HepG2 (cell line): ENCODE results near the gene AGPAT2. TPM values are rescaled to one million over a fixed set of nuclear protein-coding genes. Genes with fewer than 3 reads are reported as not detected.

ENCODE experiments used
- ARID4A ChIP-seq: sonication (generic); formaldehyde crosslinking; IDR thresholded peaks from 2 replicates; pipeline ENCODE4 v1.5.0; 2020; ENCODE audit warnings: mild to moderate bottlenecking, missing genetic modification reagents, borderline replicate concordance
- FUBP1 ChIP-seq: sonication (generic); formaldehyde crosslinking; IDR thresholded peaks from 2 replicates; pipeline ENCODE4 v1.5.1; 2020; ENCODE audit warnings: missing genetic modification reagents, mild to moderate bottlenecking, borderline replicate concordance
- HHEX ChIP-seq: IDR thresholded peaks from 2 replicates; pipeline ENCODE4 v1.6.1; 2016; ENCODE audit warnings: control low read depth
- SATB2 ChIP-seq: sonication (generic); formaldehyde crosslinking; IDR thresholded peaks from 2 replicates; pipeline ENCODE4 v1.5.0; 2020; ENCODE audit warnings: missing genetic modification reagents
- SP2 ChIP-seq: sonication (generic); formaldehyde crosslinking; IDR thresholded peaks from 2 replicates; pipeline ENCODE4 v1.5.1; 2020; ENCODE audit warnings: mild to moderate bottlenecking, missing genetic modification reagents
- TCF7L2 ChIP-seq: IDR thresholded peaks from 2 replicates; pipeline ENCODE4 v1.6.1; 2011; ENCODE audit warnings: mild to moderate bottlenecking, low read depth, low read length, moderate library complexity
- THAP11 ChIP-seq: IDR thresholded peaks from 2 replicates; pipeline ENCODE4 v1.6.1; 2016; ENCODE audit warnings: missing biosample characterization, missing genetic modification reagents
- XBP1 ChIP-seq: sonication (generic); formaldehyde crosslinking; IDR thresholded peaks from 2 replicates; pipeline ENCODE4 v1.5.0; 2020; ENCODE audit warnings: missing genetic modification reagents
- YEATS2 ChIP-seq: sonication (generic); formaldehyde crosslinking; IDR thresholded peaks from 2 replicates; pipeline ENCODE4 v1.4.0; 2020; ENCODE audit warnings: missing genetic modification reagents, borderline replicate concordance
- ZBTB42 ChIP-seq: sonication (generic); formaldehyde crosslinking; IDR thresholded peaks from 2 replicates; pipeline ENCODE4 v1.5.0; 2020; ENCODE audit warnings: mild to moderate bottlenecking, missing genetic modification reagents
- ZNF276 ChIP-seq: sonication (generic); formaldehyde crosslinking; IDR thresholded peaks from 2 replicates; pipeline ENCODE4 v1.4.0; 2020; ENCODE audit warnings: mild to moderate bottlenecking, low read depth, missing genetic modification reagents
- ZNF460 ChIP-seq: sonication (generic); formaldehyde crosslinking; IDR thresholded peaks from 2 replicates; pipeline ENCODE4 v1.5.1; 2020; ENCODE audit warnings: missing genetic modification reagents, mild to moderate bottlenecking, borderline replicate concordance
- ZNF710 ChIP-seq: sonication (generic); formaldehyde crosslinking; IDR thresholded peaks from 2 replicates; pipeline ENCODE4 v1.5.0; 2020; ENCODE audit warnings: mild to moderate bottlenecking, missing genetic modification reagents, borderline replicate concordance
- ZNF720 ChIP-seq: sonication (generic); formaldehyde crosslinking; IDR thresholded peaks from 2 replicates; pipeline ENCODE4 v1.4.0; 2020; ENCODE audit warnings: missing genetic modification reagents
- ZSCAN21 ChIP-seq: sonication (generic); formaldehyde crosslinking; IDR thresholded peaks from 2 replicates; pipeline ENCODE4 v1.8.0; 2022; ENCODE audit warnings: mild to moderate bottlenecking, missing genetic modification reagents, moderate library complexity, borderline replicate concordance
- polyA plus RNA-seq, 8 experiments: library from polyadenylated mRNA; depleted of rRNA in 3 of 8; stranded (reverse) in 7 of 8; unstranded in 1 of 8; fragments of >200 nt; fragmentation: Illumina TruSeq in 4 of 8; extraction: Trizol in 4 of 8; gene quantifications; 2 replicates each; pipeline versions ENCODE4 v1.2.1 to v1.2.3, GENCODE V29; 2011 to 2016; ENCODE audit warnings: low read depth in 4 of 8, missing spikeins in 1 of 8, mixed read lengths in 1 of 8; ENCODE audit not compliant: insufficient read depth in 1 of 8
- total RNA-seq, 5 experiments: library from RNA; depleted of rRNA; stranded (reverse); fragments of >200 nt; fragmentation: Illumina TruSeq; extraction: Trizol; gene quantifications; 2 replicates each; pipeline ENCODE4 v1.2.3, GENCODE V29; 2016; ENCODE audit warnings: low read depth in 1 of 5
- TF ChIP-seq, protein P1 (sequence below): sonication (generic); formaldehyde crosslinking; IDR thresholded peaks from 2 replicates; pipeline ENCODE4 v1.4.0; 2020; ENCODE audit warnings: missing genetic modification reagents, borderline replicate concordance

Gene AGPAT2
- total and polyA plus RNA-seq, 2 of the 13 experiments (the other 11 are each of a cell fraction or from before 2014, with no cell fraction given): 3.9 to 25.8 TPM

DNA sequence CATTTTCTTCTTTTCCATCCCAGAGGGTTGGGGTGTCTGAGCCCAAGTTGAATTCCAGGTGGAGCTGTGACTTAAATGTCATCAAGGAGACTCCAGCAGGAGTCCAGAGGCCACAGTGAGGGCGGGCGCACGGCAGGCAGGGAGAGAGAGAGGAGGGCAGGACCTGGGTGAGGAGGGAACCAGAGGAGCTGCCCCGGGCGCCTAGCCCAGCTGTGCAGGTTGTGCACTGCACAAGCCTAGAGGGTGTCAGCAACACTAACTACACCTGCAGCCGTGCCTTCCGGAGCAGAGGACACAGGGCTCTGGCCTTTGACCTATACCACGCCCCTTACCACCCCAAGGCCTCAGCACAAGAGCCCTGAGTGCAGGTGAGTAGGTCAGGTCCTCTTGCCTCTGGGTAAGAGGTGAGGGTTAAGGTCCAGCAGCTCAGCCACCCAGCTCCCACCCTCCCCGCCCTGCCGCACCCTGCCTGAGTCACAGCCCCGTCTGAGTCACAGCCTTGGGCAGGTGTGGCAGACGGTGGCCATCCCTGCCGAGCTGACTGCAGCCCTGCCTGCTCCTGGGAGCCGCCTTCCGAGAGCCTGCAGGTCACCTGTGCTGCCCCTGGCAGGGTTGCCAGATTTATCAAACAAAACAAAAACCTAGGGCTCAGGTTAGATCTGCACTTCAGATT lies 6.4 kb upstream of the AGPAT2 start (continued):
- TF ChIP-seq ARID4A (CRISPR knock-in tag) (peak; percentile 26; the same call in 1 of the 2 replicates), ZNF460 (CRISPR knock-in tag) (no peak), ZBTB42 (CRISPR knock-in tag) (no peak), ZSCAN21 (no peak), SP2 (CRISPR knock-in tag) (no peak), YEATS2 (CRISPR knock-in tag) (0 out of 2 replicates have a peak, but pooled peaks have one; percentile 11), FUBP1 (CRISPR knock-in tag) (no peak), XBP1 (no peak), ZNF276 (CRISPR knock-in tag) (no peak), ZNF720 (no peak), HHEX (no peak), SATB2 (no peak), TCF7L2 (no peak), THAP11 (no peak), ZNF710 (CRISPR knock-in tag) (peak; percentile 64; the same call in 1 of the 2 replicates)
- TF ChIP-seq, protein P1, sequence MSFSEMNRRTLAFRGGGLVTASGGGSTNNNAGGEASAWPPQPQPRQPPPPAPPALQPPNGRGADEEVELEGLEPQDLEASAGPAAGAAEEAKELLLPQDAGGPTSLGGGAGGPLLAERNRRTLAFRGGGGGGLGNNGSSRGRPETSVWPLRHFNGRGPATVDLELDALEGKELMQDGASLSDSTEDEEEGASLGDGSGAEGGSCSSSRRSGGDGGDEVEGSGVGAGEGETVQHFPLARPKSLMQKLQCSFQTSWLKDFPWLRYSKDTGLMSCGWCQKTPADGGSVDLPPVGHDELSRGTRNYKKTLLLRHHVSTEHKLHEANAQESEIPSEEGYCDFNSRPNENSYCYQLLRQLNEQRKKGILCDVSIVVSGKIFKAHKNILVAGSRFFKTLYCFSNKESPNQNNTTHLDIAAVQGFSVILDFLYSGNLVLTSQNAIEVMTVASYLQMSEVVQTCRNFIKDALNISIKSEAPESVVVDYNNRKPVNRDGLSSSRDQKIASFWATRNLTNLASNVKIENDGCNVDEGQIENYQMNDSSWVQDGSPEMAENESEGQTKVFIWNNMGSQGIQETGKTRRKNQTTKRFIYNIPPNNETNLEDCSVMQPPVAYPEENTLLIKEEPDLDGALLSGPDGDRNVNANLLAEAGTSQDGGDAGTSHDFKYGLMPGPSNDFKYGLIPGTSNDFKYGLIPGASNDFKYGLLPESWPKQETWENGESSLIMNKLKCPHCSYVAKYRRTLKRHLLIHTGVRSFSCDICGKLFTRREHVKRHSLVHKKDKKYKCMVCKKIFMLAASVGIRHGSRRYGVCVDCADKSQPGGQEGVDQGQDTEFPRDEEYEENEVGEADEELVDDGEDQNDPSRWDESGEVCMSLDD (CRISPR knock-in tag): no peak
